MCF 10A (cell line): ENCODE data around the gene SPPL3. TPM values are rescaled to one million over a fixed set of nuclear protein-coding genes. Genes with fewer than 3 reads are reported as not detected.

ENCODE experiments used
- BruUV-seq: library from RNA; stranded (reverse); fragments of 400-500 nt; replicated peaks from 2 replicates; lab custom pipeline; 2021; lab: Mats Ljungman, UMichigan
- CTCF ChIA-PET: fragments of 300-600 bp; sonication (Branson Sonifier 250); formaldehyde crosslinking; extraction: SDS; loops from one replicate; lab custom pipeline; 2021; ENCODE audit warnings: antibody characterized with exemption, inconsistent platforms; lab: Yijun Ruan, JAX
- POLR2A ChIA-PET: fragments of 300-600, 350-650 bp; sonication (Branson Sonifier 250); formaldehyde crosslinking; extraction: SDS; loops from one replicate; lab custom pipeline; 2020; ENCODE audit warnings: antibody characterized with exemption, inconsistent platforms; lab: Yijun Ruan, JAX
- DNase-seq: peaks from one replicate; pipeline ENCODE4 v3.0.0-alpha.2; 2018; ENCODE audit not compliant: unreplicated experiment
- H3K27ac Mint-ChIP-seq: one replicate; pipeline ENCODE4 v1.8.0; 2022; ENCODE audit warnings: mild to moderate bottlenecking, low read depth, mixed read lengths; ENCODE audit not compliant: unreplicated experiment
- H3K27me3 Mint-ChIP-seq: one replicate; pipeline ENCODE4 v1.8.0; 2022; ENCODE audit warnings: mixed read lengths; ENCODE audit not compliant: insufficient read depth, unreplicated experiment
- H3K36me3 Mint-ChIP-seq: one replicate; pipeline ENCODE4 v1.8.0; 2022; ENCODE audit warnings: mild to moderate bottlenecking, moderate library complexity, mixed read lengths; ENCODE audit not compliant: insufficient read depth, unreplicated experiment
- H3K4me1 Mint-ChIP-seq: one replicate; pipeline ENCODE4 v1.8.0; 2022; ENCODE audit warnings: mixed read lengths; ENCODE audit not compliant: insufficient read depth, unreplicated experiment
- H3K4me3 Mint-ChIP-seq: one replicate; pipeline ENCODE4 v1.8.0; 2022; ENCODE audit warnings: mild to moderate bottlenecking, moderate library complexity, mixed read lengths; ENCODE audit not compliant: unreplicated experiment
- H3K9me3 Mint-ChIP-seq: one replicate; pipeline ENCODE4 v1.8.0; 2022; ENCODE audit warnings: mixed read lengths; ENCODE audit not compliant: unreplicated experiment
- CTCF ChIP-seq: fragments of 200-600 bp; IDR thresholded peaks from one replicate; pipeline ENCODE4 v1.8.0; 2022; ENCODE audit warnings: antibody characterized with exemption, mild to moderate bottlenecking; ENCODE audit not compliant: unreplicated experiment
- intact Hi-C: fragments of 100-400 bp; cut with micrococcal nuclease; formaldehyde crosslinking; loops from 2 replicates; pipeline ENCODE4 v1.14.1; 2022
- total RNA-seq: library from RNA; stranded (reverse); gene quantifications from 2 replicates; pipeline ENCODE4 v1.2.3, GENCODE V29; 2022

Gene SPPL3
- total RNA-seq, 1 experiment from 2014 or later: 32.6 TPM

DNA sequence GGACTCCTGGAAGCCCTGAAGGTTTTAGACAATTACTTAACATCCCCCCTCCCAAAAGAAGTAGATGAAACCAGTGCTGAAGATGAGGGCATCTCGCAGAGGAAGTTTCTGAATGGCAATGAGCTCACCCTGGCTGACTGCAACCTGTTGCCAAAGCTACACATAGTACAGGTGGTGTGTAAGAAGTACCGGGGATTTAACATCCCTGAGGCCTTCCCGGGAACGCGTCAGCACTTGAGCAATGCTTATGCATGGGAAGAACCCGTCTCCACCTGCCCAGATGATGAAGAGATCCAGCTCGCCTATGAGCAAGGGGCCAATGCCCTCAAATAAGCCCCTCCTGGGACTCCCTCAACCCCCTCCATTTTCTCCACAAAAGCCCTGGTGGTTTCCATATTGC, 10.6 kb upstream of the SPPL3 start:
- TF ChIP-seq CTCF: no peak
- intact Hi-C loops: no loop called here
- H3K27ac Mint-ChIP-seq: no peak overlapping the region
- POLR2A ChIA-PET: interaction anchor here (0.5 to 1.8 kb wide), 7 partner anchors 9 to 547 kb away, joined by 3 to 15 read pairs (median 3); no protein-coding TSS in a partner anchor
- H3K36me3 Mint-ChIP-seq: no peaks in the 10 kb centered on the region
- CTCF ChIA-PET: interaction anchor here (0.6 to 0.9 kb wide), 4 partner anchors 9 to 29 kb away, joined by 3 to 5 read pairs (median 4); no protein-coding TSS in a partner anchor
- no peaks in the 10 kb centered on the region for H3K9me3 Mint-ChIP-seq
- no peaks in the 10 kb centered on the region for H3K4me1 Mint-ChIP-seq
- H3K27me3 Mint-ChIP-seq: no peaks in the 10 kb centered on the region
- H3K4me3 Mint-ChIP-seq: no peak overlapping the region
- peak; percentile 90 for DNase-seq
- BruUV-seq: no TSS peak

DNA sequence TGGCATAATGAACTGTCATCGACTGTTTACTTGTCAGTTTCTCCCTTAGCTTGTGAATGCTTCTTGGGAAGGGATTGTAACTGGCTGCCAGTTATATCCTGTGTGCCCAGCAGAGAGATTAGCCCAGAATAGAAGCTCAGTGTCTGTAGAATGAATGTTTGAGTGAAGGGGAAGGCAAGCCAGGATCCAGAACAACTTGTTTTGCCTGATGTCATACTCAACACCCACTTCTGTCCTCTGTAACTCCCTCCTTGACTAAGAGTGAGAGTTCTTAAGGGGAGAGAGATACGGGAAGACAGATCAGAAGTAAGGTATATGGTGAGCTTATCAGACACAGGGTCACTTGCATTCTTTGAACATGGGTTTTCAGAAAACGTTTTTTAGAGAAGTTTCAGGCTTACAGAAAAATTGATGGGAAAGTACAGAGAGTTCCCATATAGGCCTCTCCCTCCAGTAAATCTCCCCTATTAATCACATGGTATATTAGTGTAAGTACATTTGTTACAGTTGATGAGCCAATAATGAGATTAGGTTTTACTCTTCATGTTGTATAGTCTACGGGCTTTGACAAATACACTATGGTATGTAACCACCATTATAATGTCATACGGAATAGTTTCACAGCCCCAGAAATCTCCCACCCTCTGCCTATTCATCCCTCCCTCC, 5.6 kb upstream of the SPPL3 start:
- intact Hi-C loops: no loop called here
- ChIA-PET CTCF (interaction anchor here (0.6 to 1.1 kb wide), 5 partner anchors 13 to 327 kb away, joined by 3 to 5 read pairs (median 3); no protein-coding TSS in a partner anchor), POLR2A (interaction anchor here (0.6 to 2.1 kb wide), 3 partner anchors 16 to 172 kb away, joined by 3 to 8 read pairs (median 3); no protein-coding TSS in a partner anchor)
- no TSS peak for BruUV-seq
- Mint-ChIP-seq H3K9me3 (no peaks in the 10 kb centered on the region), H3K4me3 (no peak overlapping the region), H3K4me1 (peaks cover 18% of the 10 kb centered on the region), H3K27ac (no peak overlapping the region), H3K36me3 (peaks cover 7% of the 10 kb centered on the region), H3K27me3 (no peaks in the 10 kb centered on the region)
- TF ChIP-seq CTCF: no peak
- DNase-seq: no peak

GRCh38 chr12:120905856-120906384, 1.8 kb upstream of the SPPL3 start:
- no peak for TF ChIP-seq CTCF
- Mint-ChIP-seq H3K36me3 (peaks cover 7% of the 10 kb centered on the region), H3K27me3 (no peaks in the 10 kb centered on the region), H3K4me1 (peaks cover 39% of the 10 kb centered on the region), H3K27ac (no peak overlapping the region), H3K4me3 (no peak overlapping the region), H3K9me3 (no peaks in the 10 kb centered on the region)
- DNase-seq: peak; percentile 20
- intact Hi-C loops: no loop called here
- ChIA-PET CTCF (interaction anchor here (1.2 to 2.8 kb wide), 5 partner anchors 9 to 65 kb away, joined by 3 to 21 read pairs (median 4); no protein-coding TSS in a partner anchor), POLR2A (interaction anchor here (0.6 to 5.3 kb wide), 12 partner anchors 9 to 318 kb away, joined by 3 to 48 read pairs (median 4); partner anchors contain the start of gene MLEC)
- no TSS peak for BruUV-seq
